H1 (cell line): ENCODE data around the gene OSGEP. TPM values are rescaled to one million over a fixed set of nuclear protein-coding genes. Genes with fewer than 3 reads are reported as not detected.

Experiments
- CTCF ChIA-PET: fragments of 300-600 bp; sonication (Branson Sonifier 250); formaldehyde crosslinking; loops from one replicate; lab custom pipeline; 2021; ENCODE audit not compliant: partially characterized antibody; lab: Charles Lee
- POLR2A ChIA-PET: fragments of 300-600 bp; sonication (Branson Sonifier 250); formaldehyde crosslinking; loops from one replicate; lab custom pipeline; 2021; ENCODE audit warnings: inconsistent platforms; ENCODE audit not compliant: partially characterized antibody; lab: Charles Lee
- DNase-seq, 2 experiments: peaks; one replicate each; pipeline versions ENCODE4 v3.0.0 to v3.0.0-alpha.2; 2010 to 2022; ENCODE audit warnings: low spot score in 2 of 2, low read depth in 1 of 2, mixed read lengths in 1 of 2
- FAIRE-seq: peaks from 2 replicates; lab custom pipeline; 2011; peaks lifted over from hg19 to GRCh38; lab: Jason Lieb, UNC
- H2AFZ ChIP-seq: 2 replicates; pipeline ENCODE4 v1.8.1; 2012; ENCODE audit warnings: low read length, inconsistent platforms
- H2AK5ac ChIP-seq: 2 replicates; pipeline ENCODE4 v1.6.1; 2013; ENCODE audit warnings: low read depth, low read length
- H2BK120ac ChIP-seq: replicated peaks from 2 replicates; pipeline ENCODE3; 2013; ENCODE audit warnings: low read depth, low read length, inconsistent platforms
- H2BK12ac ChIP-seq: 2 replicates; pipeline ENCODE4 v1.6.1; 2013; ENCODE audit warnings: low read depth, low read length
- H2BK15ac ChIP-seq: 2 replicates; pipeline ENCODE4 v1.6.1; 2013; ENCODE audit warnings: low read length
- H2BK20ac ChIP-seq: 2 replicates; pipeline ENCODE4 v1.6.1; 2013; ENCODE audit warnings: low read length
- H2BK5ac ChIP-seq: 2 replicates; pipeline ENCODE4 v1.6.1; 2013; ENCODE audit warnings: low read depth, low read length
- H3K14ac ChIP-seq: 2 replicates; pipeline ENCODE4 v1.6.1; 2013; ENCODE audit warnings: inconsistent platforms; ENCODE audit not compliant: insufficient read length
- H3K18ac ChIP-seq: 2 replicates; pipeline ENCODE4 v1.6.1; 2013; ENCODE audit warnings: low read length; ENCODE audit errors: extremely low read depth
- H3K23ac ChIP-seq: 2 replicates; pipeline ENCODE4 v1.6.1; 2013; ENCODE audit warnings: inconsistent platforms; ENCODE audit not compliant: insufficient read length
- H3K23me2 ChIP-seq: 2 replicates; pipeline ENCODE4 v1.6.1; 2013; ENCODE audit warnings: low read depth, low read length
- H3K27ac ChIP-seq: 2 replicates; pipeline ENCODE4 v1.6.1; 2011; ENCODE audit warnings: low read depth, low read length, inconsistent platforms
- H3K27me3 ChIP-seq, 4 experiments: replicated peaks in 1 of 4; 1 replicate in 1 of 4; 2 replicates in 3 of 4; pipeline versions ENCODE4 v1.6.1 to v1.8.1; 2011 to 2013; ENCODE audit warnings: low read length in 3 of 4, mild to moderate bottlenecking in 3 of 4, inconsistent platforms in 2 of 4, mixed read lengths in 2 of 4, moderate library complexity in 1 of 4; ENCODE audit not compliant: control insufficient read depth in 3 of 4, insufficient read depth in 3 of 4; ENCODE audit errors: extremely low read depth in 1 of 4
- H3K36me3 ChIP-seq, 4 experiments: 2 replicates each; pipeline versions ENCODE4 v1.6.1 to v1.8.1; 2011 to 2013; ENCODE audit warnings: mild to moderate bottlenecking in 4 of 4, low read length in 3 of 4, moderate library complexity in 2 of 4, control low read depth in 1 of 4, inconsistent platforms in 1 of 4; ENCODE audit not compliant: insufficient read depth in 4 of 4, control insufficient read depth in 2 of 4
- H3K4ac ChIP-seq: replicated peaks from 2 replicates; pipeline ENCODE3; 2013; ENCODE audit warnings: low read length, low read depth, mixed read lengths, inconsistent platforms; ENCODE audit not compliant: insufficient read length
- H3K4me1 ChIP-seq, 4 experiments: replicated peaks in 1 of 4; 1 replicate in 1 of 4; 2 replicates in 3 of 4; pipeline versions ENCODE4 v1.6.1 to v1.8.1; 2011 to 2013; ENCODE audit warnings: low read length in 3 of 4, inconsistent platforms in 2 of 4, mixed read lengths in 1 of 4; ENCODE audit not compliant: insufficient read depth in 4 of 4, control insufficient read depth in 3 of 4
- H3K4me2 ChIP-seq, 2 experiments: 2 replicates each; pipeline versions ENCODE4 v1.6.1 to v1.8.1; 2011 to 2013; ENCODE audit warnings: low read depth in 2 of 2, low read length in 2 of 2, control low read depth in 1 of 2, inconsistent platforms in 1 of 2, mild to moderate bottlenecking in 1 of 2; ENCODE audit not compliant: insufficient read depth in 1 of 2
- H3K4me3 ChIP-seq, 4 experiments: fragments of 200-600, 300-600 bp in 1 of 4; sonication (generic), shearing (Covaris generic), sonication (Bioruptor Twin) in 1 of 4; 2 replicates each; pipeline versions ENCODE4 v1.5.1 to v1.8.1; 2011 to 2016; ENCODE audit warnings: low read length in 4 of 4, low read depth in 3 of 4, control low read depth in 2 of 4, inconsistent platforms in 2 of 4, mild to moderate bottlenecking in 2 of 4, mixed read lengths in 1 of 4, moderate library complexity in 1 of 4; ENCODE audit not compliant: insufficient read depth in 2 of 4; ENCODE audit errors: extremely low read depth in 1 of 4
- H3K56ac ChIP-seq: replicated peaks from 2 replicates; pipeline ENCODE3; 2013; ENCODE audit warnings: low read depth, mild to moderate bottlenecking, mixed read lengths, low read length, inconsistent platforms; ENCODE audit not compliant: insufficient read length
- H3K79me1 ChIP-seq: 2 replicates; pipeline ENCODE4 v1.6.1; 2013; ENCODE audit warnings: low read depth, low read length, control low read depth
- H3K79me2 ChIP-seq, 2 experiments: 2 replicates each; pipeline versions ENCODE4 v1.6.1 to v1.8.1; 2012 to 2013; ENCODE audit warnings: low read length in 2 of 2, mild to moderate bottlenecking in 2 of 2, inconsistent platforms in 1 of 2; ENCODE audit not compliant: insufficient read depth in 2 of 2, control insufficient read depth in 1 of 2
- H3K9ac ChIP-seq, 4 experiments: replicated peaks in 1 of 4; 1 replicate in 1 of 4; 2 replicates in 3 of 4; pipeline versions ENCODE4 v1.6.1 to v1.8.1; 2011 to 2013; ENCODE audit warnings: low read depth in 3 of 4, low read length in 3 of 4, control low read depth in 2 of 4, mild to moderate bottlenecking in 2 of 4, moderate library complexity in 2 of 4, inconsistent platforms in 1 of 4; ENCODE audit errors: extremely low read depth in 1 of 4
- H3K9me3 ChIP-seq, 2 experiments: 2 replicates each; pipeline versions ENCODE4 v1.6.1 to v1.8.1; 2012 to 2013; ENCODE audit warnings: mild to moderate bottlenecking in 2 of 2, moderate library complexity in 2 of 2, control low read depth in 1 of 2, inconsistent platforms in 1 of 2, low read depth in 1 of 2, low read length in 1 of 2, mixed read lengths in 1 of 2; ENCODE audit not compliant: insufficient read depth in 2 of 2
- H4K20me1 ChIP-seq, 2 experiments: replicated peaks in 1 of 2; 2 replicates each; pipeline versions ENCODE3 to v1.8.1; 2011 to 2013; ENCODE audit warnings: inconsistent platforms in 2 of 2, low read length in 2 of 2, mild to moderate bottlenecking in 1 of 2; ENCODE audit not compliant: insufficient read depth in 2 of 2, control insufficient read depth in 1 of 2
- H4K5ac ChIP-seq: 2 replicates; pipeline ENCODE4 v1.6.1; 2013; ENCODE audit warnings: low read length, low read depth, mixed read lengths, inconsistent platforms; ENCODE audit not compliant: insufficient read length
- H4K8ac ChIP-seq: 2 replicates; pipeline ENCODE4 v1.8.0; 2013; ENCODE audit warnings: mild to moderate bottlenecking, moderate library complexity, low read length, inconsistent platforms; ENCODE audit not compliant: insufficient read depth; ENCODE audit errors: extremely low read depth
- H4K91ac ChIP-seq: replicated peaks from 2 replicates; pipeline ENCODE3; 2013; ENCODE audit warnings: low read length, mixed read lengths, inconsistent platforms; ENCODE audit not compliant: insufficient read length
- ASH2L ChIP-seq: fragments of 200-600, 300-600 bp; sonication (generic); IDR thresholded peaks from one replicate; pipeline ENCODE4 v1.7.1; 2017; ENCODE audit warnings: low read length
- CHD2 ChIP-seq: IDR thresholded peaks from 2 replicates; pipeline ENCODE4 v1.6.1; 2012; ENCODE audit warnings: low read length, improper control_type of control experiment
- EGR1 ChIP-seq: IDR thresholded peaks from 2 replicates; pipeline ENCODE4 v1.6.1; 2011; ENCODE audit warnings: low read depth, low read length, borderline replicate concordance
- FOSL1 ChIP-seq: IDR thresholded peaks from 2 replicates; pipeline ENCODE4 v1.6.1; 2011; ENCODE audit warnings: mild to moderate bottlenecking, low read depth, low read length, moderate library complexity; ENCODE audit not compliant: insufficient read depth
- KDM1A ChIP-seq: fragments of 200-600, 300-600 bp; sonication (generic); IDR thresholded peaks from 2 replicates; pipeline ENCODE4 v1.7.1; 2016; ENCODE audit warnings: mild to moderate bottlenecking, low read length, borderline replicate concordance
- MAFK ChIP-seq: IDR thresholded peaks from 2 replicates; pipeline ENCODE4 v1.6.1; 2012; ENCODE audit warnings: low read depth, mild to moderate bottlenecking, improper control_type of control experiment, low read length
- NANOG ChIP-seq: IDR thresholded peaks from 2 replicates; pipeline ENCODE4 v1.6.1; 2011; ENCODE audit warnings: low read length, low read depth, mild to moderate bottlenecking, inconsistent platforms; ENCODE audit not compliant: insufficient read depth, poor library complexity, severe bottlenecking
- RBBP5 ChIP-seq: IDR thresholded peaks from 2 replicates; pipeline ENCODE4 v1.7.1; 2012; ENCODE audit warnings: low read depth, mild to moderate bottlenecking, inconsistent platforms, low read length, moderate library complexity, borderline replicate concordance
- SAP30 ChIP-seq: fragments of 300-600 bp; sonication (generic); IDR thresholded peaks from 2 replicates; pipeline ENCODE4 v1.7.1; 2012; ENCODE audit warnings: low read length, moderate library complexity, mild to moderate bottlenecking, inconsistent platforms; ENCODE audit not compliant: insufficient read depth, insufficient replicate concordance
- SRF ChIP-seq: IDR thresholded peaks from 2 replicates; pipeline ENCODE4 v1.6.1; 2011; ENCODE audit warnings: mild to moderate bottlenecking, low read depth, low read length, moderate library complexity
- TBP ChIP-seq: IDR thresholded peaks from 2 replicates; pipeline ENCODE4 v1.6.1; 2011; ENCODE audit warnings: low read depth, low read length, improper control_type of control experiment
- USF2 ChIP-seq: IDR thresholded peaks from 2 replicates; pipeline ENCODE4 v1.6.1; 2011; ENCODE audit warnings: low read length, improper control_type of control experiment
- whole genome bisulfite sequencing, 2 experiments: shearing (Covaris generic) in 1 of 2; methylation state at CpG; one replicate each; pipeline versions ENCODE4 v1.1.6 to v1.1.7; 2013 to 2015; ENCODE audit warnings: low lambda C conversion rate in 2 of 2, mixed read lengths in 2 of 2, inconsistent platforms in 1 of 2, low coverage in 1 of 2, missing lambda C conversion rate in 1 of 2; ENCODE audit not compliant: insufficient replicate concordance in 2 of 2, insufficient coverage in 1 of 2, insufficient read length in 1 of 2; ENCODE audit errors: extremely low coverage in 1 of 2, missing lambda C conversion rate in 1 of 2; 5-methylcytosine and 5-hydroxymethylcytosine counted together
- polyA plus RNA-seq, 7 experiments: library from polyadenylated mRNA; depleted of rRNA in 3 of 7; stranded (reverse) in 5 of 7; unstranded in 2 of 7; fragments of >200 nt in 5 of 7; fragments of 200-250 nt in 2 of 7; gene quantifications; 1 replicate in 5 of 7; 2 replicates in 1 of 7; 4 replicates in 1 of 7; pipeline versions ENCODE4 v1.2.1 to v1.2.3, GENCODE V29; 2011 to 2013; ENCODE audit warnings: missing spikeins in 2 of 7, mixed read lengths in 2 of 7
- total RNA-seq: library from RNA; stranded (reverse); fragmentation: NEBNext Ultra II Directional; extraction: Animal tissue kit (Norgen Biotek cat#: 25700); gene quantifications from 2 replicates; pipeline ENCODE4 v1.2.1, GENCODE V29; 2021

The OSGEP gene
- total and polyA plus RNA-seq, 2 of the 8 experiments (the other 6 are each of a cell fraction or from before 2014, with no cell fraction given): 34.4 to 78.6 TPM

- H3K79me2 ChIP-seq: no peaks in the 10 kb centered on the region
- ChIA-PET POLR2A (no interaction called here), CTCF (interaction anchor here (1.2 to 1.9 kb wide), 5 partner anchors 12 to 116 kb away, joined by 3 to 7 read pairs (median 4); no protein-coding TSS in a partner anchor)
- no peak overlapping the region for H3K4me2 ChIP-seq
- no peak overlapping the region for H2BK5ac ChIP-seq
- no peak overlapping the region for H3K9ac ChIP-seq
- H3K27ac ChIP-seq: no peak overlapping the region
- peaks cover 0 to 5% of the 10 kb centered on the region in 2 experiments; a peak in 2 of 4 replicates for H3K9me3 ChIP-seq
- no peak overlapping the region for H2BK20ac ChIP-seq
- no peak overlapping the region for H3K4me3 ChIP-seq
- no peak overlapping the region for H2AK5ac ChIP-seq
- H3K27me3 ChIP-seq: no peaks in the 10 kb centered on the region
- no peak overlapping the region for H2AFZ ChIP-seq
- H3K56ac ChIP-seq: no peak overlapping the region
- DNase-seq (no peak), FAIRE-seq (no peak)
- WGBS, 2 experiments: 96% methylated on average over 4 of the region's 4 CpGs; no CpG with 5 or more reads in 1 of the 2 experiments
- H2BK12ac ChIP-seq: no peak overlapping the region
- H2BK120ac ChIP-seq: no peak overlapping the region
- H3K36me3 ChIP-seq: no peaks in the 10 kb centered on the region
- H2BK15ac ChIP-seq: no peak overlapping the region
- H4K20me1 ChIP-seq: no peaks in the 10 kb centered on the region
- H3K4me1 ChIP-seq: peaks cover 0 to 4% (median 2%) of the 10 kb centered on the region in 4 experiments; a peak in 1 of 7 replicates
- peaks cover 2% of the 10 kb centered on the region; the same call in 1 of the 2 replicates for H3K23me2 ChIP-seq
- no peaks in the 10 kb centered on the region for H3K79me1 ChIP-seq
- H3K14ac ChIP-seq: no peak overlapping the region
- H4K91ac ChIP-seq: no peak overlapping the region
- H3K18ac ChIP-seq: no peak overlapping the region
- H4K8ac ChIP-seq: no peak overlapping the region
- no peak overlapping the region for H3K4ac ChIP-seq
- no peak overlapping the region for H3K23ac ChIP-seq
- no peak overlapping the region for H4K5ac ChIP-seq
- TF ChIP-seq RBBP5: no peak
- no peak for TF ChIP-seq SAP30
- no peak for TF ChIP-seq TBP
- no peak for TF ChIP-seq MAFK
- no peak for TF ChIP-seq NANOG
- no peak for TF ChIP-seq ASH2L
- no peak for TF ChIP-seq FOSL1
- TF ChIP-seq USF2: no peak
- no peak for TF ChIP-seq EGR1
- no peak for TF ChIP-seq KDM1A
- TF ChIP-seq CHD2: no peak
- TF ChIP-seq SRF: no peak
Observed at GRCh38 chr14:20492486-20492885, 37.9 kb upstream of the OSGEP start.
